ENCODE results near the gene LCLAT1. TPM values are rescaled to one million over a fixed set of nuclear protein-coding genes. Genes with fewer than 3 reads are reported as not detected.

LCLAT1 gene
- total RNA-seq, 2 experiments from 2014 or later: 18.6 to 22.8 TPM

DNA sequence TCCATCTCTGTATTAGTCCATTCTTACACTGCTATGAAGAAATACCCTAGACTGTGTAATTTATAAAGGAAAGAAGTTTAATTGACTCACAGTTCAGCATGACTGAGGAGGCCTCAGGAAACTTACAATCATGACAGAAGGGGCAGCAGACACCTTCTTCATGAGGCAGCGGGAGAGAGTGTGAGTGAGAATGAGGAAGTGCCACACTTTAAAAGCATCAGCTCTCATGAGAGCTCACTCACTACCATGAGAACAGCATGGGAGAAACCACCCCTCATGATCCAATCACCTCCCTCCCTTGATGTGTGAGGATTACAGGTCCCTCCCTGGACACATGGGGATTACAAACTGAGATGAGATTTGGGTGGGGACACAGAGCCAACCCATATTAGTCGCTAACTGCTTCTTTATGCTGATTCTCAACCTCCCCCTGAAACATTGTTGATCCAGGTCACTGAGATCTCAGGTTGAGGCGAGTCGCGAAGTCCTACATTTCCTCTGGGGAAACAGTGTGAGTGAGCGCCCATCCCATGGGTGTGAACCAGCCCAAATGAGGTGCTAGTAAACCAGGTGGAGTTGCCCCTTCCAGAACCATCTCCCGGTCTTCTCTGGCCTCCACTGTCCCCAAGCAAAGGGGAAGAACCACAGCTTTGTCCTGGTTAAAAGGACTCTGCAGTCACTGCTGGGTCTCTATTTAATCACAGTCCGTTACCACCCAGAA lies 236.3 kb downstream of the LCLAT1 start:
- DNase-seq: peak; percentile 26
- CTCF ChIA-PET: no interaction called here
- no peaks in the 10 kb centered on the region for H3K4me1 Mint-ChIP-seq

GRCh38 chr2:30684026-30684425 lies 237.0 kb downstream of the LCLAT1 start:
- no peaks in the 10 kb centered on the region for H3K36me3 Mint-ChIP-seq
- H3K27me3 Mint-ChIP-seq: no peaks in the 10 kb centered on the region
- H3K4me1 Mint-ChIP-seq: no peaks in the 10 kb centered on the region
- CTCF ChIA-PET: no interaction called here
- no peak overlapping the region for H3K27ac Mint-ChIP-seq
- no peaks in the 10 kb centered on the region for H3K9me3 Mint-ChIP-seq (ENCODE audit: low read depth)
- H3K4me3 Mint-ChIP-seq: no peak overlapping the region
- peak; percentile 22 for DNase-seq
- ATAC-seq: no peak

More for the DNA sequence above, 236.3 kb downstream of the LCLAT1 start:
- Mint-ChIP-seq H3K27me3 (no peaks in the 10 kb centered on the region), H3K4me3 (no peak overlapping the region), H3K27ac (no peak overlapping the region), H3K36me3 (no peaks in the 10 kb centered on the region), H3K9me3 (ENCODE audit: low read depth) (no peaks in the 10 kb centered on the region)
- ATAC-seq: no peak

DNA sequence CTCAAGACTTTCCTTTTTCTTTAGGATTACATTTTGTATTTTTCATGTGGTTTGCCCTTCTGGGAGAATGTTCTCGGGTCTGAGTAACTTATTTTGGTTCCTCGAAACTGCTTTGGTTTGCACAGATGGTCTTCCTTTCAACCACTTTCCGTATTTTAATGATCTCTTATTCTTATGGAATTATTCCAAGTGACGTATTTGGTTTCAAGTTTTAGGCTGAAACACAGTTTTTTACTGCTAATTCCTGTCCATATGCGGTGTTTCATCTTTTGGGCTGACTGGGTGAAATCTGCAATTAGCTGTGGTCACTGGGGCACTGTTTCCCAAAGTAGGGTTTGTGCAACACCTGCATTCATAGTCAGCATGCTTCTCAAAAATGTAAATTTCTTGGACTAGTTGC lies 237.5 kb downstream of the LCLAT1 start:
- no peaks in the 10 kb centered on the region for H3K27me3 Mint-ChIP-seq
- DNase-seq: no peak
- CTCF ChIA-PET: no interaction called here
- no peaks in the 10 kb centered on the region for H3K36me3 Mint-ChIP-seq
- H3K27ac Mint-ChIP-seq: no peak overlapping the region
- no peak overlapping the region for H3K4me3 Mint-ChIP-seq
- ATAC-seq: no peak
- no peaks in the 10 kb centered on the region for H3K9me3 Mint-ChIP-seq (ENCODE audit: low read depth)
- H3K4me1 Mint-ChIP-seq: no peaks in the 10 kb centered on the region

GRCh38 chr2:30684996-30685395 lies 237.9 kb downstream of the LCLAT1 start:
- Mint-ChIP-seq H3K27ac (no peak overlapping the region), H3K36me3 (no peaks in the 10 kb centered on the region), H3K4me3 (no peak overlapping the region), H3K9me3 (ENCODE audit: low read depth) (no peaks in the 10 kb centered on the region), H3K27me3 (no peaks in the 10 kb centered on the region), H3K4me1 (no peaks in the 10 kb centered on the region)
- ATAC-seq (no peak), DNase-seq (peak; percentile 23)
- CTCF ChIA-PET: interaction anchor here (2.5 to 2.8 kb wide), 2 partner anchors 26 to 520 kb away, joined by 9 to 13 read pairs; no protein-coding TSS in a partner anchor

DNA sequence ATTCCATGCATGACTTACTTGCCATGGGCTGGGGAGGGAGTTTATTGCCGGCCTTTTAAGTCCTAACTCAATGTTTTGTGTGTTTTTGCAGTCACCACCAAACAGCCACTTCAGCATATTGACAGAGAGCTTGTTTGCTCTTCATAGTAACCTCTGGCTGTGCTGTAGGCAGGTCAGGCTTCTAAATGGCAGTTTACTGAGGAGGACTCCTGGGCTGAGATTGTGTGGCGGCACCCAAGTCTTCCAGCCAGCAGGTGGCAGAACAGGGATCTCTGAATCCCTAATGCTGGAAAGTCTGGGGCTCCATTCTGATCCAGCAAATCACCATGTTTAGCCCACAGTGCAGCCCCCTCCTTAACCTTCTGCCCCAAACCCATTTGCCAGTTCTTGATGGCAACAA lies 239.0 kb downstream of the LCLAT1 start:
- Mint-ChIP-seq H3K36me3 (no peaks in the 10 kb centered on the region), H3K4me1 (no peaks in the 10 kb centered on the region), H3K4me3 (no peak overlapping the region), H3K27me3 (no peaks in the 10 kb centered on the region), H3K9me3 (ENCODE audit: low read depth) (no peaks in the 10 kb centered on the region), H3K27ac (no peak overlapping the region)
- DNase-seq (peak; percentile 34), ATAC-seq (no peak)
- CTCF ChIA-PET: interaction anchor here (0.6 to 2.8 kb wide), 7 partner anchors 20 to 524 kb away, joined by 3 to 13 read pairs (median 3); no protein-coding TSS in a partner anchor

DNA sequence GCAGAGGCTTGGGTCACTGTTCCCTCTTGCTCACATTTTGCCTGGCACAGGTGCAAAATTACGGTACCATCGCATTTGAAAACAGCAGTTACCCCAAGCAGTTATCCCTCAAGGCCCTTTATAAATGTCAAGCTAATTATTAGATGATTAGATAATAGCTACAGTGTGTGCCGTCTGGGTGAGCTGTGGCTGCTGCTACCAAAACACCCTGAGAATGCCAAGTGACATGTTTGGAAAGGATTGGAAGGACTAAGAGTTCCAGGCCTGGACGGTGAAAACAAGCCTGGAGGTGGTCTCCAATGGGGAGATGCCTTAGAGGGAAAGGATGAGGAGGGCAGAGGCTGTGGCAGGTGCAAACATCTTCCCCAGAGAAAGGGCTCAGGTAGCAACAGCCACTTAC lies 239.6 kb downstream of the LCLAT1 start:
- ATAC-seq (no peak), DNase-seq (peak; percentile 22)
- H3K4me3 Mint-ChIP-seq: no peak overlapping the region
- no peaks in the 10 kb centered on the region for H3K27me3 Mint-ChIP-seq
- no peaks in the 10 kb centered on the region for H3K4me1 Mint-ChIP-seq
- no peak overlapping the region for H3K27ac Mint-ChIP-seq
- H3K9me3 Mint-ChIP-seq (ENCODE audit: low read depth): no peaks in the 10 kb centered on the region
- H3K36me3 Mint-ChIP-seq: no peaks in the 10 kb centered on the region
- CTCF ChIA-PET: interaction anchor here (1.1 to 2.8 kb wide), 6 partner anchors 9 to 524 kb away, joined by 3 to 13 read pairs (median 4); no protein-coding TSS in a partner anchor

DNA sequence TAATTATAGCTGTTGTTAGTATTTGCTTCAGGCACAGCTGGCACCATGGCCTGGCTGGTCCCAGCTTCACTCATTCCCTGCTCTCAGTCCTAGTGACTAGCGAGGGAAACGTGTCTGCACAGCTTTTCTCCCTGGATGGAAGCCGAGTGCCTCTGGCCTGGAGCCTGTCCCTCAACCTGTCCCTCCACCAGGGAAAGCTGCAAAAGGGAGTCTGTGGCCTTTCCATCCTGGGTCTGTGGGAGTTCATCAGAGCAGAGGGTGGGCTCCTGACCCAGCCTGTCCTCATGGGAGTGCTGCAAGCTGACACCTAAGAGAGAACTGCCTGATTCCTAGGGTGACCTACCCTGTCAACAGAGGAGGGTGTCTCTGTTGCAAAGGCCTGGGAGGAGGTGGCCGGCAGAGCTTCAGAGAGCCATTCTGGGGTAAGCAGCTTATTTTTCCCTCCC lies 241.9 kb downstream of the LCLAT1 start:
- no peaks in the 10 kb centered on the region for H3K27me3 Mint-ChIP-seq

GRCh38 chr2:30689496-30690125 lies 242.6 kb downstream of the LCLAT1 start:
- no peaks in the 10 kb centered on the region for H3K36me3 Mint-ChIP-seq
- H3K27ac Mint-ChIP-seq: no peak overlapping the region
- CTCF ChIA-PET: interaction anchor here (0.5 to 1.7 kb wide), 3 partner anchors 481 to 525 kb away, joined by 3 to 5 read pairs (median 4); no protein-coding TSS in a partner anchor
- H3K4me3 Mint-ChIP-seq: no peak overlapping the region
- no peaks in the 10 kb centered on the region for H3K4me1 Mint-ChIP-seq
- DNase-seq (no peak), ATAC-seq (no peak)
- no peaks in the 10 kb centered on the region for H3K27me3 Mint-ChIP-seq
- no peaks in the 10 kb centered on the region for H3K9me3 Mint-ChIP-seq (ENCODE audit: low read depth)

More for the DNA sequence above, 241.9 kb downstream of the LCLAT1 start:
- CTCF ChIA-PET: interaction anchor here (1.4 to 1.7 kb wide), 2 partner anchors 481 to 524 kb away, joined by 4 to 5 read pairs; no protein-coding TSS in a partner anchor
- ATAC-seq (no peak), DNase-seq (peak; percentile 31)
- Mint-ChIP-seq H3K4me1 (no peaks in the 10 kb centered on the region), H3K36me3 (no peaks in the 10 kb centered on the region), H3K9me3 (ENCODE audit: low read depth) (no peaks in the 10 kb centered on the region), H3K27ac (no peak overlapping the region), H3K4me3 (no peak overlapping the region)

DNA sequence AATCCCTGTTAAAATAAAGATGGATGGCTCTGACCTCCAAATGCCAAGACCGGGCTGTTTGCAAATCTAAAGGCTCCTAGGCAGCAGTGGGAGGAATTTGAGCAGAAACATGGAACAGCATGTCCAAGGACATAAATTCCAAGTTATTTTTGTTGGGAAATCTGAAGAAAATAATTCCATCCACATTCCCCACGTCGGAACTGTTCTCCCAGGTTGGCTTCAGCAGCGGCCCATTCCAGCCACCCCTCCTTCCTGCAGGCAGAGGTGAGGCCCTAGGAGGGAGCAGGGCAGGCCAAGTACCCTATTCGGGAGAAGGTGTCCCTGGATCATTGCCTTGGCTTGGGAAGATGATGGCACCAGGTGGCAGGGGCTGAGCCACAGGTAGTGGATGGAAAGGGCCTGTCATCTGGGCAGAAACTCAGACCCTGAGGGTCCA lies 243.1 kb downstream of the LCLAT1 start:
- Mint-ChIP-seq H3K4me3 (no peak overlapping the region), H3K36me3 (no peaks in the 10 kb centered on the region), H3K27me3 (no peaks in the 10 kb centered on the region), H3K27ac (no peak overlapping the region), H3K9me3 (ENCODE audit: low read depth) (no peaks in the 10 kb centered on the region), H3K4me1 (no peaks in the 10 kb centered on the region)
- ATAC-seq (no peak), DNase-seq (peak; percentile 21)
- CTCF ChIA-PET: interaction anchor here (0.5 kb wide), 1 partner anchor 525 kb away, joined by 3 read pairs; no protein-coding TSS in a partner anchor

GRCh38 chr2:30691091-30691947 lies 244.3 kb downstream of the LCLAT1 start:
- CTCF ChIA-PET: interaction anchor here (7.8 kb wide), 1 partner anchor 20 kb away, joined by 28 read pairs; no protein-coding TSS in a partner anchor
- DNase-seq (peak; percentile 31), ATAC-seq (no peak)
- no peaks in the 10 kb centered on the region for H3K9me3 Mint-ChIP-seq (ENCODE audit: low read depth)
- no peak overlapping the region for H3K4me3 Mint-ChIP-seq
- H3K4me1 Mint-ChIP-seq: no peaks in the 10 kb centered on the region
- H3K27me3 Mint-ChIP-seq: peaks cover 3% of the 10 kb centered on the region
- H3K27ac Mint-ChIP-seq: no peak overlapping the region
- H3K36me3 Mint-ChIP-seq: no peaks in the 10 kb centered on the region

- no peaks in the 10 kb centered on the region for H3K9me3 Mint-ChIP-seq (ENCODE audit: low read depth)
- ATAC-seq (no peak), DNase-seq (peak; percentile 30)
- H3K27me3 Mint-ChIP-seq: peaks cover 3% of the 10 kb centered on the region
- H3K27ac Mint-ChIP-seq: no peak overlapping the region
- H3K36me3 Mint-ChIP-seq: no peaks in the 10 kb centered on the region
- no peak overlapping the region for H3K4me3 Mint-ChIP-seq
- H3K4me1 Mint-ChIP-seq: no peaks in the 10 kb centered on the region
- CTCF ChIA-PET: interaction anchor here (0.7 to 7.8 kb wide), 3 partner anchors 19 to 527 kb away, joined by 3 to 28 read pairs (median 5); no protein-coding TSS in a partner anchor
Observed at GRCh38 chr2:30691948-30692828, 245.1 kb downstream of the LCLAT1 start.

DNA sequence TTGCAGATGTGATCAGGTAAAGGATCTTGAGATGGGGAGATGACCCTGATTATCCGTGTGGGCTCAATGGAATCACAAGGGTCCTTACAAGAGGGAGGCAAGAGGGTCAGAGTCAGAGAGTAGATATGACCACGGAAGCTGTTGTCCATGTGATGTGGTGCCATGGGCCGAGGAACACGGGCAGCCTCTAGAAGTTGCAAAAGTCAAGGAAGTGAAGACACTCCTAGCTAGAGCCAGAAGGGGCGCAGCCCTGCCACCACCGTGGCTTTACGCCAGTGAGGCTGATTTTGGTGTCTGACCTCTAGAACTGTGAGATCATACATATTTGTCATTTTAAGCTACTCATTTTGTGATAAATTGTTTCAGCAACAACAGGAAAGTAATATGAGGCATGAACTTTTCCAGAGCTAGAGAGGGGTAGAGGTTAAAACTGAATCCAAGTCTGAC lies 245.8 kb downstream of the LCLAT1 start:
- Mint-ChIP-seq H3K27ac (no peak overlapping the region), H3K4me3 (no peak overlapping the region), H3K36me3 (no peaks in the 10 kb centered on the region), H3K4me1 (no peaks in the 10 kb centered on the region), H3K9me3 (ENCODE audit: low read depth) (no peaks in the 10 kb centered on the region), H3K27me3 (peaks cover 3% of the 10 kb centered on the region)
- CTCF ChIA-PET: interaction anchor here (0.7 to 7.8 kb wide), 4 partner anchors 18 to 528 kb away, joined by 3 to 28 read pairs (median 4); no protein-coding TSS in a partner anchor
- DNase-seq (peak; percentile 33), ATAC-seq (no peak)

Data from activated CD8-positive, alpha-beta memory T cell treated with anti-CD3 and anti-CD28 coated beads, Interleukin-2, amount 10 ng/mL, durations not matched to agents 7 days and 5 days (primary cell).